GM19463 (cell line): ENCODE measurements around the gene HS2ST1.
"Not testable (repeated sequence)": the region's sequence is repeated elsewhere in the genome, so short reads cannot be mapped to it uniquely, and the experiment has no call there.

Experiments used
- ATAC-seq: cut with Tn5 transposase; IDR thresholded peaks from one replicate; pipeline ENCODE4 v1.9.1; 2021; ENCODE audit warnings: mild to moderate bottlenecking, moderate library complexity; ENCODE audit not compliant: unreplicated experiment

Gene HS2ST1

DNA sequence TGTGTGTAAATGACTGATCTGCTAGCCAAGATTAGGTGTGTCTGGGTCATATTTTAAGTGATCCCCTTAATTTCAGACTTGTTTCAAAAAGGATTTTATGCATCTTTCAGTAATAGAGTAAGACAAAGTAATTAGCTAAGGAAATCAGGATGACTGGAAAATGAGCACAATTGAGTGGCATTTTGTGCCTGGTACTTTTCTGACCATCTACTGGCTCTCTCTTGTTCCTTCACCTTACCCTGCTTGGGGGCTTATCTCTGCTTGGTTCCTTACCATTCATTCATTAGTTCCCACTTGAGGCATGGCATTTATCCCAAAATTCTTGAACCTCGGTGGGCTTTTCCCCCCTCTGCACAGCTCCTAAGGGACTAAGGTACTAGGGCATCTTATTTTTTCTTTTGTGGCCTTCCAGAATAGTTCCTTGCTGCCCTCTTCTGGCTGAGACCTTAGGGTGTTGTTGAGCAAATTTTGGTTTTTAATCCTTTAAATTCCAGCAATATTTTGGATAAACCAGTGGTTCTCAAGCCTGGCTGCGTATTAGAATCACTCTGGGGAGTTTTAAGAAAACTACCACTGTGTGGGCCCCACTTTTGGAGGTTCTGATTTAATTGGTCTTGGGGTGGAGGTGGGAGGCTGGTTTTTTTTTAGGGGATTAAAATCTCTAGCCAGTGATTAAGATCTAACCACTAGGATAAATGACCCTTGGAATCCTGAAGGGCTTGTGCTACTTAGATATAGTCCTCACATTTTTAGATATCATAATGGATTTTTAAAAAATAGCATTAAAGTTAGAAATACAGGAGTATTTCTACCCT lies 50.8 kb downstream of the HS2ST1 start:
- ATAC-seq: no peak

DNA sequence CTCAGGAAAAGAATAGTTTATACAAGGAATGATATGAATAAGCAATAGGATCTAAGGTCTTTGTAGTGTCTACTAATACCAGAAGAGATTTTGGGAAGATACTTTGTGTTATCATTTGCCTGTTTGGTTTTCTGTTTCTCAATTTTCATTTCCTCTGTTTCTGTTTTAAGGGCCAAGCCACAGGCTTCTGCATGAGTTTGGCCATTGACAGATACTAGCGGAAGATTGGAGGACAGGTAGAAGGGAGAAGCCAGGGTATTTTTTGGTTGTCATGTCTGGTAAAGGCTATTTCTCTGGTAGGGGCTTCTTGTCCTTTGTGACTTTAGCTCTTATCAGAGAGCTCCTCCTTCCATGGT lies 51.4 kb downstream of the HS2ST1 start:
- no peak for ATAC-seq

DNA sequence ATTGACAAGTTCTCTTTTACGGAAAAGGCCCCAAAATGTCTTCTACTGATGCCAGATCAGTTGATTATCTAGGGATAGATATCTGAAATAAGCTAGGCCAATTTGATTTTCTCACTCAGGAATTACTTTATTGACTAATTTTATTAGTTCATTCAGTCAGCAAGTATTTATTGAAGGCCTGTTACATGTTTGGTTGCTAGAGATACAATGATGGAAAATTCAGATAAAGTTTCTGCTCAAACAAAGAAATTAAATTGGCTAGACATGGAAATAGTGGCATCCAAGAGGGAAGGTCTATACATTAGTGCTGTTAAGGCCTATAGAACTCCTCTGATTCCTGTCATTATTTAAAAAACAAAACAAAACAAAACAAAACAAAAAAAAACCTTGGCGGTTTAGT lies 56.5 kb downstream of the HS2ST1 start:
- no peak for ATAC-seq

DNA sequence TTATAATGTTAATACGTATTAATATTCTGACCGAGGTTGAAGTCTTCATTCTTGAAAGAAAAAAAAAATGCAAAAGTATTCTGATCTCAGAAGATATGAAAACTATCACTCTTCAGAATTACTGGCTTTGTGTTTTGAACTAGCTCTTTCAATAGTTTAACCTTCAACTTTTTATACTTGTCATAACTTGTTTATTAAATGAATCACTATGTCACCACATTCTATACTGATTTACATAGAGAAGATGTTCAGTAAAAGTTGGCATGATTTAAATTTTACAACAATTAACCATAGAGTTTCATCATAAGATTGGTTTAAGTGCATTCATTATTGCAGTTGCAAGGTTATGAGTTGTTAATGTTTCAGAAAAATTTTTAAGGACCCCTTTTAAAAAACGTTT lies 57.3 kb downstream of the HS2ST1 start:
- ATAC-seq: no peak

DNA sequence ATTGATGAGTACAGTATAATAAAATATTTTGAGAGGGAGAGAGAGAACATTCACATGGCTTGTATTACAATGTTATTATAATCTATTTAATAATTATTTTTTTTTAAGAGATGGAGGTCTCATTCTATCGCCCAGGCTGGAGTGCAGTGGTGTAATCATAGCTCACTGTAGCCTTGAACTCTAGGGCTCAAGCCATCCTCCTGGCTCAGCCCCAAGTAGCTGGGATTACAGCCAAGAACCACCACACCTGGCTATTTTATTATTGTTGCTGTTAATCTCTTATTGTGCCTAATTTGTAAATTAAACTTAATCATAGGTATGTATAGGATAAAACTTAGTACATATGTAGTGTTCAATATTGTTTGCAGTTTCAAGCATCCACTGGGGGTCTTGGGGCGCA lies 57.8 kb downstream of the HS2ST1 start:
- no peak for ATAC-seq

DNA sequence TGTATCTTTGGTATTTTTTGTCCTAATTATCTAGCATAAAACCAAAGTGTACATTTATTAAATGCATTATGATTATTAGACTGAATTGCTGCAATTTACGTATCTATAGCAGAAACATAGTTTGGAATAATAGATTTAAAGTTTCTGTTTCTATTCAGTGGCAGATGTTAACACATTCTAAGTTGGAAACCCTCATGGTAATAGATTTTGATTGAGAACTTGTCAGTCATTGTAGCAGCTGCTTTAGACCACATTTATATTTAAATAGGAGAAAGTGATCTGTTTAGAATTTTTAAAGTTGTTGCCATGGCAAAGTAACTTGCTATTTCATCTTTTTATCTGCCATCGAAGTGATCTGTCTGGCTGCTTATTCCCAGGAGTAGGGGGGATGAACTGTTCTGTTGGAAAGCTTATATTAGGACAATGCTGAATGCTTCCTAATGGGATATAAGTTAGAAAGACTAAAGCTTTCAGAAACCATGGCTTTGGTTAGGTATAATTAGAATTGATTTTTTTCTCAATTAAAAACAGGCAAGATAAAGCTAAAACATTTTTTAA lies 61.6 kb downstream of the HS2ST1 start:
- no peak for ATAC-seq

DNA sequence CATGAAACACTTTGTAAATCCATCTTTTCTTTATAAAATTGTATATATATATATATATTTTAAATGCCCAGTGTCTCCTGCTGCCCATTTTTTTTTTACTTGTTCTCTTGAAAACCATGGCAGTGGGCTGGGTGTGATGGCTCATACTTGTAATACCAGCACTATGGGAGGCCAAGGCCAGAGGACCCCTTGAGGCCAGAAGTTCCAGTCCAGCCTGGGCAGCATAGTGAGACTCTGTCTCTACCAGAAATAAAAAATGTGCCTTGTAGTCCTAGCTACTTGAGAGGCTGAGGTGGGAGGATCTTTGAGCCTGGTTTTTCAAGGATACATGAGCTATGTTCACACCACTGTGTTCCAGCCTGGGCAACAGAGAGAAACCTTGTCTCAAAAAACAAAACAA lies 62.2 kb downstream of the HS2ST1 start:
- no peak for ATAC-seq

DNA sequence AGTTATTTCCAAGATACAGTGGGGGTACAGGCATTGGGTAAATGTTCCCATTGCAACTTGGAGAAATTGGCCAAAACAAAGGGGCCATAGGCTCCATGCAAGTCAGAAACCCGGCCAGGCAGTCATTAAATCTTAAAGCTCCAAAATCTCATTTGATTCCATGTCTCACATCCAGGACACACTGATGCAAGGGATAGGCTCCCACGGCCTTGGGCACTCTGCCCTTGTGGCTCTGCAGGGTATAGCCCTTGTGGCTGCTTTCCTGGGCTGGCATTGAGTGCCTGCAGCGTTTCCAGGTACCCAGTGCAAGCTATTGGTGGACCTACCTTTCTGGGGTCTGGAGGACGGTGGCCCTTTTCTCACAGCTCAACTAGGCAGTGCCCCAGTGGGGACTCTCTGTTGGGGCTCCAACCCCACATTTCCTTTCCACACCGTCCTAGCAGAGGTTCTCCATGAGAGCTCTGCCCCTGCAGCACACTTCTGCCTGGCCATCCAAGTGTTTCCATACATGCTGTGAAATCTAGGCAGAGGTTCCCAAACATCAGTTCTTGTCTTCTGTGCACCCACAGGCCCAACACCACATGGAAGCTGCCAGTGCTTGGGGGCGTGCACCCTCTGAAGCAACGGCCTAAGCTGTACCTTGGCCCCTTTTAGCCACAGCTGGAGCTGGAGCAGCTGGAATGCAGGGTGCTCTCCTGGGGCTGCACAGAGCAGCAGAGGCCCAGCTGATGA lies 67.2 kb downstream of the HS2ST1 start:
- no peak for ATAC-seq

DNA sequence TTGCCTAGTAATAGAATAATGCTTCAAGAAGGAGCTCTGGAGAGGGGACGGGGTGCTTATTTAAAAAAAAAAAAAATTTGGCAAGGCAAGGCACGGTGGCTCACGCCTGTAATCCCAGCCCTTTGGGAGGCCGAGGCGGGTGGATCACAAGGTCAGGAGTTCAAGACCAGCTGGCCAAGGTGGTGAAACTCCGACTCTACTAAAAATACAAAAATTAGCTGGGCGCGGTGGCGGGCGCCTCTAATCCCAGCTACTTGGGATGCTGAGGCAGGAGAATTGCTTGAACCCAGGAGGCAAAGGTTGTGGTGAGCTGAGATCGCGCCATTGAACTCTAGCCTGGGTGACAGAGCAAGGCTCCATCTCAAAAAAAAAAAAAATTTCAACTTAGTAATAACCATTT lies 69.2 kb downstream of the HS2ST1 start:
- ATAC-seq: not testable (repeated sequence)

DNA sequence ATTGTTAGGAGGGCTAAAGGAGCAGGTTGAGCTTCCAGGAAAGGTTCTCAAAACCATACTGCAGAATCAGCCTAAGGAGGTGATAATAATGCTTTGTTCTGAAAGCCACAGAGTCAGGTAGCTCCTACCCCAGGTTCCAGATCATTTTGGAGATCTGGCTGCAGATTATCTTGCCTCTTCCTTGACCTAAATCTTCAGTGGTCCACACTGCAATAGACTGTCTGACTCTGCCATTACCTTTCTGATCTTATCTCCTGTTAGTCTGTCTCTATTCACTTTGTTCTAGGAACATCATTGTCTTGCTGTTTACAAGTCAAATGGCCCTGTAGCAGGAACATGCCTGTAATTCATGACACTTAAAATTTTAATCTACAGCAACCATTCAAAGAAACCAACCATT lies 73.0 kb downstream of the HS2ST1 start:
- no peak for ATAC-seq

DNA sequence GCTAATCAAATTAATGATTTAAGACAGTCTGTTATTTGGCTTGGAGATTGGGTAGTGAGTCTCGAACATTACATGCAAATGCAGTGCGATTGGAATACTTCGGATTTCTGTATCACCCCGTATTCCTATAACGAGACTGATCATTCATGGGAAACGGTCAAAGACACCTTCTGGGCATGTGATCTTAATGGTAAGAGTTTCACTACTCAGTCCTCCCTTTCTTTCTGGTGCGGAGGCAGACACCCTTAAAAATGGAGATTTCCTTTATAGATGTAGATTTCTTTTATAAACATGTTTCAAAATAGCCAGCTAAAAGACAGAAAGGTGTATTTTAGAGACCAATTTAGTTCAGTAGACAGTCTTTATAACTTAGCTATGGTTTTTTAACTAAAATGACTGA lies 74.4 kb downstream of the HS2ST1 start:
- ATAC-seq: no peak

DNA sequence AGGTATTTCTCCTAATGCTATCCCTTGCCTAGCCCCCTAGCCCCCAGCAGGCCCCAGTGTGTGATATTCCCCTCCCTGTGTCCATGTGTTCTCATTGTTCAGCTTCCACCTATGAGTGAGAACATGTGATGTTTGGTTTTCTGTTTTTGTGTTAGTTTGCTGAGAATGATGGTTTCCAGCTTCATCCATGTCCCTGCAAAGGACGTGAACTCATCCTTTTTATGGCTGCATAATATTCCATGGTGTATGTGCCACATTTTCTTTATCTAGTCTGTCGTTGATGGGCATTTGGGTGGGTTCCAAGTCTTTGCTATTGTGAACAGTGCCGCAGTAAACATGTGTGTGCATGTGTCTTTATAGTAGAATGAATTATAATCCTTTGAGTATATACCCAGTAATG lies 75.3 kb downstream of the HS2ST1 start:
- not testable (repeated sequence) for ATAC-seq

DNA sequence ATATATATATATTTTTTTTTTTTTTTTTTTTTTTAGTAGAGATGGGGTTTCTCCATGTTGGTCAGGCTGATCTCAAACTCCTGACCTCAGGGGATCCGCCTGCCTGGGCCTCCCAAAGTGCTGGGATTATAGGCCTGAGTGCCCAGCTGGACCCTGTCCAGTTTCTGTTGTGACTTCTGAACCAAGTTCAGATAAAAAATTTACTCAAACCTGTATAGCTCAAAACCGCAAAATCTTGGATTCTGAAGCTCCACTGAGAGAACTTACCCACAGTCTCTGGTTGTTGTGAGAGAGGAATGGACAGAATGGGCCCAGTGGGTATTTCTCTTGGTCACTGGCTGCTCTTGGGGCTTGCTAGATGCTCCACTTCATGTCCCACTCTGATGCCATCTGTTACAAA lies 76.4 kb downstream of the HS2ST1 start:
- ATAC-seq: no peak

DNA sequence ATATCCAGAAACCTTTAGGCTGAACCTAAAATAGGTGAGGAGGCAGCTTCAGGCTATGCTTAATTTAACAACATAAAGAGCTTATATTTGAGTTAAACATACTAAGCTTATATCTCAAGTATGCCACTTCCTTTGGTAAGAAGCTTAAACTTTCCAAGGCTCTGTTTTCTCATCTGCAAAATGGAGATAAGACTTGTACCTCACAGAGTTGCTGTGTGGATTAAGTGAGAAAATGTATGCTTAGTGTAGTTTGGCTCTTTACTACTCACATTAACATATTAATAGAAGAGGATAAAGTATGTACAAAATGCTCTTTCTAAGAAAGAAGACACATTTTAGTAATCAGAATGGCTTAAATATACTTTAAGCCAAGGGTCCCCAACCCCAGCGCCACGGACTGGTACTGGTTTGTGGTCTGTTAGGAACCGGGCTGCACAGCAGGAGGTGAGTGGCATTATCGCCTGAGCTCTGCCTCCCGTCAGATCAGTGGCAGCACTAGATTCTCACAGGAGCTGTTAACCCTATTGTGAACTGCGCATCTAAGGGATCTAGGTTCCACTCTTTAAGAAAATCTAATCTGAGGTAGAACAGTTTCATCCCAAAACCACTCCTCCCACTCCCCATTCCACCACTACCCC lies 77.2 kb downstream of the HS2ST1 start:
- ATAC-seq: no peak

DNA sequence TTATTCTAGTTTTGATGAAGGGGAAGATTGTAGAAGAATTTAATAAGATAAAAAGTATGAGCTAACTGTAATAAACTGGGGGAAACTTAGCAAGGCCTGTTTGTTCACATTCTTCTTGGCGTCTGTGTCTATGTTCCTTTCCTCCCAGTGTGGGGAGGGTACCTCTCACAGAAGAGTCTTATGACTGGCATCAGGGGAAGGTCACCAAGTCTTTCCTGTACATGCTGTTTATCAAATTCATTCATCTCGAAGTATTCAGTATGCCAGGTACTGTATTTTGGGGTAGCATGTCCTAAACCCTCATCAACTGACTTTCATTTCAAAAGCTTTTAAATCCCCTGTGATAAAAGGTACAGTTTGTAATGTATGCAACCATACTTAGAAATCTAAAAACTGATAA lies 78.4 kb downstream of the HS2ST1 start:
- ATAC-seq: no peak

DNA sequence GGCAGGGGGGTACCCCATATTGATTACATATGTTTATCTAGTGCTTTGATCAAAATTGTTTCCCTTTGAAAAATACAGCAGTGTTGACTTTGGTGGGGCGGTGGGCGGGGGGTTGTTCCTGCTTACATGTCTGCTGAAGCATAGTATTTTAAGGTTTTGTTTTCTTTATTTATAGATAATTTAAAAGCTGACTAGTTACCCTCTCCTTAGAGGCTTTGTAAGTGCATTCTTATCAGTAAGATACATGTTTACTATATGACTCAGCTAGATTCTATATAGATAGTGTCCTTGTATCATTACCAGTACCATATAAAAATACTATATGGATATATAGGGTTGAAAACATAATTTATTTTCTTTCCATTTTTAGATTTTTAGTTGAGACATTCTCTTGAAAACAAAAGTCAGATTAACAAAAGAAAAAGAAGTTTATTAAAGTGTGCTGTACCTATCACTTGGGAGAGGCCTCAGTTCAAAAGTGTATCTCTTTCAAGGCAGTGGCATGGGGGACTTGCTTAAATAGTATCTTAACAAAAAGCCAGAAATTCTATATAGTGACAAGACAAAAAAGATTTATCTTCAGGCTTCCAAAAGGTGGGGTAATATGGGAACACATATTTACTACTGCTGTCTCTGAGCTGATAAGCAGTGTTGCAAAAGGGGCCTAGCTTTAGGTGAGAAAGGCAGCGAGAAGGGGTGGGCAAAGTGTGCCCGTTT lies 79.0 kb downstream of the HS2ST1 start:
- no peak for ATAC-seq

DNA sequence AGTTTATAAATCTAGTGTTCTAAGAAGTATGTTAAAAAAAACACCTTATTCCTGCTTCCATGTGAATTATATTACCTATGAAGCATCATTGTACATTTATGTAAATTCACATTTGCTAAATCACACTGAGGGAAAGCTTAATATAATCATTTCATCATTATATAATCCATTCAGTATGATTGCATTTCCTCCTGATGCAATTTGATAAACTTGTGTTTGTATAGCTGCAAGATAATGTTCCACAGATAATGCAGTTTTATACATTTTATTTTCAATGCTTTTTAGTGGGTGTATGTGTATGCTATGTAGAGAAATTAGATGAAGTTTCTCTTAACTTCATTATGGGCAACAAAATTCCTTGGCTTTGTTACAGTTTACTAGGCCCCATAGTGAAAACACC lies 79.6 kb downstream of the HS2ST1 start:
- no peak for ATAC-seq

DNA sequence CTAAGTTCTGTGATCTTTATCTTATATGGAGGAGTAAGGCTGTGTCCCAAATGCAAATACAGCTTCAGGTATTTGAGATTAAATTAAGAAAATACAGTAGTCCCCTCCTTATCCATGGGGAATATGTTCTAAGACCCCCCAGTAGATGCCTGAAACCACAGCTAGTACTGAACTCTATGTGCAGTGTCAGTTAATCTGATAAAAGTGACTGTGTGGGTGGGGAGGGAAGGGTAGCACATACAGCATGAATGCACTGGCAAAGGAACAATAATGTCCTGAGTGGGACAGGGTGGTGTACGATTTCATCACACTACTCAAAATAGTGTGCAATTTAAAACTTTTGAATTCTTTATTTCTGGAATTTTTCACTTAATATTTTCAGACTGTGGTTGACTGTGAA lies 83.1 kb downstream of the HS2ST1 start:
- no peak for ATAC-seq

DNA sequence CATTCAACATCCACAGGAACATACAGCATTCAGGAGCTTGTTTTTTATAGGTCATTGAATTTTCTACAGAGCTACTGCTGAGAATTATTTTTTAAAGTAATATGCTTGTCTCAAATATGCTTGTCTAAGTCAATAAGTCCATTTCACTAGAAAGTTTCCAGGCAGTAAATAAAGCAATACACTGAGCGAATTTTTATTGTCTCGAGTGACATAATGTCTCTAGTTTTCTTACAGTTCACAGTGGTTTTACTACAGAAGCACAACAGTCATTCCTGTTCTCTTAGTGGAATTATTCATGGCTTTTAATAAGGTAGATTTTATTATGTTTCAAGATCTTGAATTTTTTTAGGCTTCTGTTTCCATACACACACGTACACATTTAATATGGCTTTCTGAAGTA lies 83.8 kb downstream of the HS2ST1 start:
- ATAC-seq: no peak

DNA sequence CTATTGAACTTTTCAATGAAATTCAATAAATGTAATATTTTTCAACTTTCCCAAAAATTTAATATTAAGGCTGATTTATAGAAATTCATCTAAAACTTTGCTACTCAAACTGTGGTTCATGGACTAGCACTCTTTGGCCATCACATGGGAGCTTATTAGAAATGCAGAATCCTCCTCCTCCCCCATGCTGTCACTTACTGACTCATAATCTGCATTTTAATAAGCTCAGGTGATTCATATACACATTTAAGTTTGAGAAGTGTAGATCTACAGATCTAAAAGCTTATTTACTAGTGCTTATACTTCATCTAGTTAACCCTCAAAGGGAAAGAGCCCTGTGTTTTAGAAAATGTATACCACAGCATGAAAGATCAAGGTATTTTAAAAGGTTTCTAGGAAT lies 84.3 kb downstream of the HS2ST1 start:
- no peak for ATAC-seq

DNA sequence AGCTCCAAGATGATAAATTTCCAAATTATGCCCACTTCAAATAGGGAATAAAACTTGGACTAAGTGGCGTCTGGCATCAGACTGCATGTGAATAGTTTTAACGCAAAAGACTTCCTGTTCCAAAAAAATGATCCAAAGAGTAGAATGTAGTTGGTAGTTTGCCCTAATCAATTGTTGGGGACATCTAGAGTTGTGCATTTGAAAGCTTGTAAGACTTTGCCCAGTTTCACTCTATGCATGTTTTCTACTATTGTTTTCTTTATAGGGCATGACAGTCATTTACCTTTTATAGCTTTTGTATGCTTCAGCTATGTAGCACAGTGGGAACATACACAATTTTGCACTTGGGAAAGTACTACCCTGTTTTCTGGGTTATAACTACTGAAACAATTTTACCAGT lies 86.0 kb downstream of the HS2ST1 start:
- ATAC-seq: no peak
